Measurements from ENCODE around the gene RUVBL1.

DNA sequence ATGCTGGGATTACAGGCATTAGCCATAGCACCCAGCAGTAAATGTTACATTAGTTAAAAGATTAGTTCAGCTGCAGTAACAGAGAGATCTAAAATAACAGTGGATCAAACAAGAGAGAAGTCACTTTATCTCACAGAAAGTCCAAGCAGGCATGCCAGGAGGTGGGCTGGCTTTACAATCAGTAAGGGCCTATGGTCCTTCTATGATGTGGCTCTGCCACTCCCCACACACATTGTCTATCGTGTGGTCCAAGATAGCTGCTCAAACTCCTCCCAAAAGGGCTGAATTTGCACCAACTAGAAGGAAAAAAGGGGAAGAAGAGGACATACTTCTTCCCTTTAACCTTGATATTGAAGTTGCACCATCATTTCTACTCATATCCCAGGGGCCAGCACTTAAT is 4.6 kb upstream of the RUVBL1 start:
- TF ChIP-seq, protein P1, sequence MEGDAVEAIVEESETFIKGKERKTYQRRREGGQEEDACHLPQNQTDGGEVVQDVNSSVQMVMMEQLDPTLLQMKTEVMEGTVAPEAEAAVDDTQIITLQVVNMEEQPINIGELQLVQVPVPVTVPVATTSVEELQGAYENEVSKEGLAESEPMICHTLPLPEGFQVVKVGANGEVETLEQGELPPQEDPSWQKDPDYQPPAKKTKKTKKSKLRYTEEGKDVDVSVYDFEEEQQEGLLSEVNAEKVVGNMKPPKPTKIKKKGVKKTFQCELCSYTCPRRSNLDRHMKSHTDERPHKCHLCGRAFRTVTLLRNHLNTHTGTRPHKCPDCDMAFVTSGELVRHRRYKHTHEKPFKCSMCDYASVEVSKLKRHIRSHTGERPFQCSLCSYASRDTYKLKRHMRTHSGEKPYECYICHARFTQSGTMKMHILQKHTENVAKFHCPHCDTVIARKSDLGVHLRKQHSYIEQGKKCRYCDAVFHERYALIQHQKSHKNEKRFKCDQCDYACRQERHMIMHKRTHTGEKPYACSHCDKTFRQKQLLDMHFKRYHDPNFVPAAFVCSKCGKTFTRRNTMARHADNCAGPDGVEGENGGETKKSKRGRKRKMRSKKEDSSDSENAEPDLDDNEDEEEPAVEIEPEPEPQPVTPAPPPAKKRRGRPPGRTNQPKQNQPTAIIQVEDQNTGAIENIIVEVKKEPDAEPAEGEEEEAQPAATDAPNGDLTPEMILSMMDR (conservative IDR thresholded peaks at IDR 0.05 in 1 of 2, IDR thresholded peaks at IDR 0.05 in 1 of 2; ENCODE audit: extremely low read depth in 1 of 2, insufficient read depth in 1 of 2, low read depth in 1 of 2, low read length in 2 of 2): no peak
- TF ChIP-seq EZH2 (IDR thresholded peaks at IDR 0.05; ENCODE audit: borderline replicate concordance, low read length): no peak
